Stimulated activated memory B cell treated with anti-CD40 and anti-IgM and Interleukin-4, amounts not matched to agents 10 μg/mL and 1 μg/mL and 100 μg/mL, for 72 hours (primary cell): ENCODE measurements around the gene SLC26A1.
"Not testable (repeated sequence)": the region's sequence is repeated elsewhere in the genome, so short reads cannot be mapped to it uniquely, and the experiment has no call there.

Source experiments
- ATAC-seq: fragments of 150-1000 bp; cut with Tn5 transposase; 2 replicates; pipeline ENCODE4 v1.10.0; 2021
- H3K27ac Mint-ChIP-seq: one replicate; pipeline ENCODE4 v1.8.0; 2022; ENCODE audit warnings: mild to moderate bottlenecking, mixed read lengths
- H3K27me3 Mint-ChIP-seq: one replicate; pipeline ENCODE4 v1.8.0; 2022; ENCODE audit warnings: mixed read lengths
- H3K36me3 Mint-ChIP-seq: one replicate; pipeline ENCODE4 v1.8.0; 2022; ENCODE audit warnings: mixed read lengths
- H3K4me1 Mint-ChIP-seq: one replicate; pipeline ENCODE4 v1.8.0; 2022; ENCODE audit warnings: mixed read lengths
- H3K4me3 Mint-ChIP-seq: one replicate; pipeline ENCODE4 v1.8.0; 2022; ENCODE audit warnings: mild to moderate bottlenecking, moderate library complexity, mixed read lengths
- H3K9me3 Mint-ChIP-seq: one replicate; pipeline ENCODE4 v1.8.0; 2022; ENCODE audit warnings: mixed read lengths

The SLC26A1 gene

GRCh38 chr4:988726-989721 lies 4.2 kb downstream of the SLC26A1 start:
- ATAC-seq: no peak
- Mint-ChIP-seq H3K4me3 (no peak overlapping the region), H3K36me3 (peaks cover 19% of the 10 kb centered on the region)

GRCh38 chr4:987624-988513 lies 5.3 kb downstream of the SLC26A1 start:
- peak overlapping the region; percentile 84 for H3K4me3 Mint-ChIP-seq
- H3K27me3 Mint-ChIP-seq: no peaks in the 10 kb centered on the region
- H3K27ac Mint-ChIP-seq: peak overlapping the region; percentile 62
- no peaks in the 10 kb centered on the region for H3K9me3 Mint-ChIP-seq
- no peak for ATAC-seq
- H3K4me1 Mint-ChIP-seq: peaks cover 29% of the 10 kb centered on the region
- H3K36me3 Mint-ChIP-seq: peaks cover 19% of the 10 kb centered on the region

More at GRCh38 chr4:988726-989721, 4.2 kb downstream of the SLC26A1 start:
- Mint-ChIP-seq H3K9me3 (no peaks in the 10 kb centered on the region), H3K4me1 (peaks cover 29% of the 10 kb centered on the region), H3K27me3 (no peaks in the 10 kb centered on the region), H3K27ac (no peak overlapping the region)

GRCh38 chr4:986879-987623 lies 6.2 kb downstream of the SLC26A1 start, which contains the start of gene IDUA:
Gene IDUA (plus strand): TSS chr4:987044. CDS start chr4:987085, 41 bp downstream.
- Mint-ChIP-seq H3K9me3 (no peaks in the 10 kb centered on the region), H3K4me3 (peak within 1 kb of the TSS; percentile 84), H3K27ac (peak within 1 kb of the TSS; percentile 68), H3K36me3 (peaks cover 19% of the 10 kb centered on the region), H3K4me1 (peaks cover 29% of the 10 kb centered on the region), H3K27me3 (no peaks in the 10 kb centered on the region)
- ATAC-seq: peak; percentile 92

- Mint-ChIP-seq H3K4me3 (peak overlapping the region; percentile 84), H3K27ac (peak overlapping the region; percentile 68), H3K36me3 (peaks cover 19% of the 10 kb centered on the region), H3K9me3 (no peaks in the 10 kb centered on the region), H3K27me3 (no peaks in the 10 kb centered on the region), H3K4me1 (peaks cover 29% of the 10 kb centered on the region)
- peak; percentile 12 for ATAC-seq
Observed at GRCh38 chr4:986428-986878, 6.8 kb downstream of the SLC26A1 start.

GRCh38 chr4:985123-985830 lies 7.9 kb downstream of the SLC26A1 start:
- Mint-ChIP-seq H3K36me3 (peaks cover 10% of the 10 kb centered on the region), H3K9me3 (no peaks in the 10 kb centered on the region), H3K27ac (no peak overlapping the region), H3K4me1 (peaks cover 29% of the 10 kb centered on the region), H3K27me3 (no peaks in the 10 kb centered on the region), H3K4me3 (peak overlapping the region; percentile 72)
- ATAC-seq: peak; percentile 71

- peaks cover 29% of the 10 kb centered on the region for H3K4me1 Mint-ChIP-seq
- no peaks in the 10 kb centered on the region for H3K27me3 Mint-ChIP-seq
- ATAC-seq: no peak
- peaks cover 5% of the 10 kb centered on the region for H3K36me3 Mint-ChIP-seq
- no peaks in the 10 kb centered on the region for H3K9me3 Mint-ChIP-seq
- H3K27ac Mint-ChIP-seq: no peak overlapping the region
- H3K4me3 Mint-ChIP-seq: peak overlapping the region; percentile 72
Observed at GRCh38 chr4:984336-985054, 8.7 kb downstream of the SLC26A1 start.

- Mint-ChIP-seq H3K27me3 (no peaks in the 10 kb centered on the region), H3K9me3 (no peaks in the 10 kb centered on the region), H3K27ac (no peak overlapping the region), H3K4me3 (no peak overlapping the region), H3K36me3 (no peaks in the 10 kb centered on the region), H3K4me1 (peaks cover 20% of the 10 kb centered on the region)
- no peak for ATAC-seq
Observed at GRCh38 chr4:982814-983213, 10.4 kb downstream of the SLC26A1 start.

- Mint-ChIP-seq H3K4me1 (peaks cover 15% of the 10 kb centered on the region), H3K27me3 (no peaks in the 10 kb centered on the region), H3K27ac (no peak overlapping the region), H3K36me3 (no peaks in the 10 kb centered on the region), H3K9me3 (no peaks in the 10 kb centered on the region), H3K4me3 (no peak overlapping the region)
- no peak for ATAC-seq
Observed at GRCh38 chr4:982291-982690, 10.9 kb downstream of the SLC26A1 start.

GRCh38 chr4:978957-979701 lies 14.1 kb downstream of the SLC26A1 start:
- H3K27ac Mint-ChIP-seq: no peak overlapping the region
- H3K9me3 Mint-ChIP-seq: no peaks in the 10 kb centered on the region
- H3K4me1 Mint-ChIP-seq: no peaks in the 10 kb centered on the region
- no peak for ATAC-seq
- H3K27me3 Mint-ChIP-seq: no peaks in the 10 kb centered on the region
- H3K36me3 Mint-ChIP-seq: no peaks in the 10 kb centered on the region
- H3K4me3 Mint-ChIP-seq: no peak overlapping the region

GRCh38 chr4:976016-976415 lies 17.2 kb downstream of the SLC26A1 start:
- peaks cover 13% of the 10 kb centered on the region for H3K4me1 Mint-ChIP-seq
- H3K4me3 Mint-ChIP-seq, ATAC-seq, H3K9me3 Mint-ChIP-seq, H3K27me3 Mint-ChIP-seq, H3K27ac Mint-ChIP-seq, H3K36me3 Mint-ChIP-seq: not testable (repeated sequence)

GRCh38 chr4:974668-975067 lies 18.5 kb downstream of the SLC26A1 start:
- Mint-ChIP-seq H3K27me3 (no peaks in the 10 kb centered on the region), H3K4me3 (no peak overlapping the region), H3K9me3 (no peaks in the 10 kb centered on the region), H3K27ac (no peak overlapping the region), H3K36me3 (no peaks in the 10 kb centered on the region), H3K4me1 (peaks cover 13% of the 10 kb centered on the region)
- ATAC-seq: no peak

GRCh38 chr4:973431-974397 lies 19.5 kb downstream of the SLC26A1 start, which contains the start of gene DGKQ:
Gene DGKQ (minus strand): TSS chr4:973569. CDS start chr4:973482, 87 bp downstream.
- Mint-ChIP-seq H3K36me3 (no peaks in the 10 kb centered on the region), H3K9me3 (no peaks in the 10 kb centered on the region), H3K4me1 (peaks cover 19% of the 10 kb centered on the region), H3K27me3 (no peaks in the 10 kb centered on the region), H3K27ac (no peak within 1 kb of the TSS), H3K4me3 (peak within 1 kb of the TSS; percentile 71)
- ATAC-seq: peak; percentile 93
